Left ventricle myocardium inferior (tissue), 1 donor: ENCODE results near the gene NAE1. TPM values are rescaled to one million over a fixed set of nuclear protein-coding genes. Genes with fewer than 3 reads are reported as not detected.

Source experiments
- DNase-seq: peaks from one replicate; pipeline ENCODE4 v3.0.0-alpha.2; 2020
- H3K27ac ChIP-seq: fragments of 200-600 bp; replicated peaks from 2 replicates; pipeline ENCODE4 v1.8.0; 2021
- H3K27me3 ChIP-seq: fragments of 200-600 bp; 2 replicates; pipeline ENCODE4 v1.8.0; 2021; ENCODE audit warnings: low read depth
- H3K36me3 ChIP-seq: fragments of 200-600 bp; 2 replicates; pipeline ENCODE4 v1.8.0; 2021
- H3K4me1 ChIP-seq: fragments of 200-600 bp; 2 replicates; pipeline ENCODE4 v1.8.0; 2021
- H3K4me3 ChIP-seq: fragments of 200-600 bp; 2 replicates; pipeline ENCODE4 v1.8.0; 2021; ENCODE audit warnings: mild to moderate bottlenecking, moderate library complexity
- H3K9me3 ChIP-seq: fragments of 200-600 bp; replicated peaks from 2 replicates; pipeline ENCODE4 v1.8.0; 2021
- intact Hi-C: fragments of 100-400 bp; cut with micrococcal nuclease; formaldehyde crosslinking; loops from one replicate; pipeline ENCODE4 v1.11.0; 2022
- total RNA-seq: library from RNA; stranded (reverse); fragmentation: NEBNext Ultra II Directional; extraction: Animal tissue kit (Norgen Biotek cat#: 25700); gene quantifications from one replicate; pipeline ENCODE4 v1.2.1, GENCODE V29; 2021
- TF ChIP-seq, protein P1 (sequence below): fragments of 200-600 bp; IDR thresholded peaks from 2 replicates; pipeline ENCODE4 v1.8.0; 2021; ENCODE audit warnings: antibody characterized with exemption, mild to moderate bottlenecking, borderline replicate concordance
- donor health status: DM: no; HTN: yes; CAD: no; lungs with severe emphysema.

The NAE1 gene
- total RNA-seq, 1 donor from 2014 or later = 28.4 TPM

DNA sequence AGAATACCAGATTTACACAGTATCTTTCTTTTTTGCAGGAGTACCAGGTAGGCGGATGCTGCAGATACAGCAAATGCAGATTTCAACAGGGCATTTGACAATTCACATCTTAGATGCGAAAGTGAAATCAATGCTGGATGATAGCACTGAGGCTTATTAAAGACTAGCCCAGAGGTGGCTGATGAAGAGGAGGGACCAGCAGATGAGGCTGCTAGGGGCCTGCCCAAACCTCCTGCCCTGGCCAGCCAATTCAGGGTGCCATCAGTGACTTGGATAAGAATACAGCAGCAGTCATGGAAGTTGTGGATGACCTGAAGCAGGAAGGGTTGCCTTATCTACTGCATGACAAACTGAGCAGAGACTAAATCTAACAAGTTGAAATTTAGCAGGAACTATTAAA is 77.8 kb downstream of the NAE1 start:
- intact Hi-C loops = no loop called here
- Histone ChIP-seq H3K4me3 (no peak overlapping the region), H3K4me1 (peaks cover 43% of the 10 kb centered on the region), H3K27ac (no peak overlapping the region), H3K9me3 (no peaks in the 10 kb centered on the region), H3K27me3 (no peaks in the 10 kb centered on the region), H3K36me3 (peaks cover 15% of the 10 kb centered on the region)
- TF ChIP-seq, protein P1, sequence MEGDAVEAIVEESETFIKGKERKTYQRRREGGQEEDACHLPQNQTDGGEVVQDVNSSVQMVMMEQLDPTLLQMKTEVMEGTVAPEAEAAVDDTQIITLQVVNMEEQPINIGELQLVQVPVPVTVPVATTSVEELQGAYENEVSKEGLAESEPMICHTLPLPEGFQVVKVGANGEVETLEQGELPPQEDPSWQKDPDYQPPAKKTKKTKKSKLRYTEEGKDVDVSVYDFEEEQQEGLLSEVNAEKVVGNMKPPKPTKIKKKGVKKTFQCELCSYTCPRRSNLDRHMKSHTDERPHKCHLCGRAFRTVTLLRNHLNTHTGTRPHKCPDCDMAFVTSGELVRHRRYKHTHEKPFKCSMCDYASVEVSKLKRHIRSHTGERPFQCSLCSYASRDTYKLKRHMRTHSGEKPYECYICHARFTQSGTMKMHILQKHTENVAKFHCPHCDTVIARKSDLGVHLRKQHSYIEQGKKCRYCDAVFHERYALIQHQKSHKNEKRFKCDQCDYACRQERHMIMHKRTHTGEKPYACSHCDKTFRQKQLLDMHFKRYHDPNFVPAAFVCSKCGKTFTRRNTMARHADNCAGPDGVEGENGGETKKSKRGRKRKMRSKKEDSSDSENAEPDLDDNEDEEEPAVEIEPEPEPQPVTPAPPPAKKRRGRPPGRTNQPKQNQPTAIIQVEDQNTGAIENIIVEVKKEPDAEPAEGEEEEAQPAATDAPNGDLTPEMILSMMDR = no peak
- no peak for DNase-seq

Other genes with a start within 250 kb of the NAE1 start
- 8.3 TPM for gene CMTM3, start 226.3 kb downstream of the NAE1 start, total RNA-seq
- 11.3 TPM for gene CMTM4, start 134.2 kb downstream of the NAE1 start, total RNA-seq
- gene DYNC1LI2, start 79.4 kb downstream of the NAE1 start, total RNA-seq = 82.9 TPM
- not detected for gene TERB1, start 29.4 kb downstream of the NAE1 start, total RNA-seq
- gene CA7, start 13.4 kb upstream of the NAE1 start, total RNA-seq = not detected
- gene PDP2, start 49.5 kb upstream of the NAE1 start, total RNA-seq = 2.8 TPM
- gene CDH16, start 87.9 kb upstream of the NAE1 start, total RNA-seq = not detected
- gene RRAD, start 94.6 kb upstream of the NAE1 start, total RNA-seq = 135 TPM
- gene CIAO2B, start 103.4 kb upstream of the NAE1 start, total RNA-seq = 127 TPM
- 88.5 TPM for gene CES2, start 104.5 kb upstream of the NAE1 start, total RNA-seq
- 1.0 TPM for gene CES3, start 130.3 kb upstream of the NAE1 start, total RNA-seq
- 11.0 TPM for gene CES4A, start 157.6 kb upstream of the NAE1 start, total RNA-seq
- 25.2 TPM for gene CBFB, start 198.2 kb upstream of the NAE1 start, total RNA-seq